ENCODE data around the gene SLC16A10.
"Not testable (repeated sequence)": the region's sequence is repeated elsewhere in the genome, so short reads cannot be mapped to it uniquely, and the experiment has no call there.

Gene SLC16A10

GRCh38 chr6:111184827-111185532 is 97.7 kb downstream of the SLC16A10 start:
- DNase-seq (ENCODE audit: low read depth, low spot score), result no peak

- no peak for DNase-seq (ENCODE audit: low read depth, low spot score)
These were observed 98.7 kb downstream of the SLC16A10 start for GRCh38 chr6:111185954-111186353.

GRCh38 chr6:111187874-111188273 is 100.6 kb downstream of the SLC16A10 start:
- DNase-seq (ENCODE audit: low read depth, low spot score), result no peak

GRCh38 chr6:111189666-111190210 is 102.4 kb downstream of the SLC16A10 start:
- DNase-seq (ENCODE audit: low read depth, low spot score), result not testable (repeated sequence)

GRCh38 chr6:111190637-111191036 is 103.3 kb downstream of the SLC16A10 start:
- DNase-seq (ENCODE audit: low read depth, low spot score), result no peak

- not testable (repeated sequence) for DNase-seq (ENCODE audit: low read depth, low spot score)
These were observed 103.8 kb downstream of the SLC16A10 start for GRCh38 chr6:111191136-111191535.

- no peak for DNase-seq (ENCODE audit: low read depth, low spot score)
These were observed 105.7 kb downstream of the SLC16A10 start for GRCh38 chr6:111192911-111193555.

GRCh38 chr6:111195656-111196055 is 108.4 kb downstream of the SLC16A10 start:
- no peak for DNase-seq (ENCODE audit: low read depth, low spot score)

GRCh38 chr6:111198841-111199240 is 111.5 kb downstream of the SLC16A10 start:
- no peak for DNase-seq (ENCODE audit: low read depth, low spot score)

- DNase-seq (ENCODE audit: low read depth, low spot score), result no peak
These were observed 112.6 kb downstream of the SLC16A10 start for GRCh38 chr6:111199935-111200334.

- DNase-seq (ENCODE audit: low read depth, low spot score), result no peak
These were observed 113.3 kb downstream of the SLC16A10 start for GRCh38 chr6:111200350-111201243.

GRCh38 chr6:111201244-111201554 is 113.9 kb downstream of the SLC16A10 start:
- DNase-seq (ENCODE audit: low read depth, low spot score), result no peak

GRCh38 chr6:111201764-111202163 is 114.5 kb downstream of the SLC16A10 start:
- DNase-seq (ENCODE audit: low read depth, low spot score), result no peak

GRCh38 chr6:111203539-111203938 is 116.2 kb downstream of the SLC16A10 start:
- not testable (repeated sequence) for DNase-seq (ENCODE audit: low read depth, low spot score)

- DNase-seq (ENCODE audit: low read depth, low spot score), result no peak
These were observed 117.0 kb downstream of the SLC16A10 start for GRCh38 chr6:111204305-111204704.

GRCh38 chr6:111204881-111205280 is 117.6 kb downstream of the SLC16A10 start:
- no peak for DNase-seq (ENCODE audit: low read depth, low spot score)

GRCh38 chr6:111205502-111205901 is 118.2 kb downstream of the SLC16A10 start:
- no peak for DNase-seq (ENCODE audit: low read depth, low spot score)

GRCh38 chr6:111207141-111207858 is 120.0 kb downstream of the SLC16A10 start:
- DNase-seq (ENCODE audit: low read depth, low spot score), result no peak

GRCh38 chr6:111208933-111209332 is 121.6 kb downstream of the SLC16A10 start:
- DNase-seq (ENCODE audit: low read depth, low spot score), result no peak

GRCh38 chr6:111210194-111210728 is 123.0 kb downstream of the SLC16A10 start:
- no peak for DNase-seq (ENCODE audit: low read depth, low spot score)

- DNase-seq (ENCODE audit: low read depth, low spot score), result no peak
These were observed 124.2 kb downstream of the SLC16A10 start for GRCh38 chr6:111211411-111212030.
